Thymus (tissue), 11 donors: ENCODE results near the gene FPR3. TPM values are rescaled to one million over a fixed set of nuclear protein-coding genes. Genes with fewer than 3 reads are reported as not detected.
A peak's percentile ranks its signal among the peaks of the same experiment; 100 is the strongest.

Experiments
- DNase-seq, 9 donors: peaks; one replicate each; pipeline ENCODE4 v3.0.0-alpha.2; 2013; ENCODE audit warnings: low spot score in 9 of 9, low read depth in 6 of 9, missing footprints in 1 of 9
- H3K27ac ChIP-seq, 2 donors: one replicate each; pipeline ENCODE4 v1.5.1; 2013; ENCODE audit warnings: control low read depth in 1 of 2, low read depth in 1 of 2, low read length in 1 of 2, mild to moderate bottlenecking in 1 of 2, moderate library complexity in 1 of 2
- H3K27me3 ChIP-seq, 2 donors: one replicate each; pipeline ENCODE4 v1.5.1; 2013; ENCODE audit warnings: low read length in 1 of 2; ENCODE audit not compliant: control insufficient read depth in 2 of 2, insufficient read depth in 1 of 2
- H3K36me3 ChIP-seq, 2 donors: one replicate each; pipeline ENCODE4 v1.5.1; 2013; ENCODE audit warnings: low read length in 1 of 2, mild to moderate bottlenecking in 1 of 2, moderate library complexity in 1 of 2; ENCODE audit not compliant: control insufficient read depth in 2 of 2, insufficient read depth in 2 of 2
- H3K4me1 ChIP-seq, 2 donors: one replicate each; pipeline ENCODE4 v1.5.1; 2013; ENCODE audit warnings: low read length in 2 of 2; ENCODE audit not compliant: control insufficient read depth in 2 of 2, insufficient read depth in 2 of 2
- H3K4me3 ChIP-seq, 2 donors: one replicate each; pipeline ENCODE4 v1.5.1; 2013; ENCODE audit warnings: low read length in 2 of 2, control low read depth in 1 of 2, mild to moderate bottlenecking in 1 of 2
- H3K9me3 ChIP-seq, 2 donors: one replicate each; pipeline ENCODE4 v1.5.1; 2013; ENCODE audit warnings: low read length in 1 of 2, mild to moderate bottlenecking in 1 of 2; ENCODE audit not compliant: control insufficient read depth in 2 of 2, insufficient read depth in 1 of 2
- WGBS: extraction: QIAGEN DNeasy Blood & Tissue Kit; methylation state at CpG from one replicate; pipeline ENCODE4 v1.1.7; 2013; 5-methylcytosine and 5-hydroxymethylcytosine counted together
- polyA plus RNA-seq: library from polyadenylated mRNA; stranded (reverse); fragments of 200-250 nt; gene quantifications from one replicate; pipeline ENCODE4 v1.2.3, GENCODE V29; 2013
- total RNA-seq: library from RNA; stranded (reverse); fragments of 120-200 nt; gene quantifications from one replicate; pipeline ENCODE4 v1.2.4, GENCODE V29; 2013
- donor health status: healthy.

FPR3 gene
- total and polyA plus RNA-seq, 2 donors = 7.8 to 14.1 TPM

- H3K9me3 ChIP-seq = no peaks in the 10 kb centered on the region
- DNase-seq = no peak
- H3K4me3 ChIP-seq = no peak overlapping the region
- no peaks in the 10 kb centered on the region for H3K4me1 ChIP-seq
- no peaks in the 10 kb centered on the region for H3K27me3 ChIP-seq
- no peaks in the 10 kb centered on the region for H3K36me3 ChIP-seq
- no peak overlapping the region for H3K27ac ChIP-seq
- WGBS = 94% methylated on average over 6 of the region's 6 CpGs
Measured at GRCh38 chr19:51789061-51789795, 5.7 kb upstream of the FPR3 start.

GRCh38 chr19:51792932-51793331 is 2.0 kb upstream of the FPR3 start:
- DNase-seq = no peak
- H3K4me3 ChIP-seq = no peak overlapping the region
- no peaks in the 10 kb centered on the region for H3K27me3 ChIP-seq
- H3K4me1 ChIP-seq = no peaks in the 10 kb centered on the region
- H3K36me3 ChIP-seq = no peaks in the 10 kb centered on the region
- no peak overlapping the region for H3K27ac ChIP-seq
- WGBS = 80% methylated on average over 2 of the region's 2 CpGs
- no peaks in the 10 kb centered on the region for H3K9me3 ChIP-seq

- no peaks in the 10 kb centered on the region for H3K4me1 ChIP-seq
- 93% methylated on average over 2 of the region's 2 CpGs for WGBS
- H3K4me3 ChIP-seq = no peak overlapping the region
- H3K36me3 ChIP-seq = no peaks in the 10 kb centered on the region
- no peak for DNase-seq
- no peak overlapping the region for H3K27ac ChIP-seq
- H3K9me3 ChIP-seq = no peaks in the 10 kb centered on the region
- no peaks in the 10 kb centered on the region for H3K27me3 ChIP-seq
Measured at GRCh38 chr19:51793994-51794393, 963 bp upstream of the FPR3 start.

GRCh38 chr19:51796195-51796679 is 1.3 kb downstream of the FPR3 start:
- H3K4me1 ChIP-seq = no peaks in the 10 kb centered on the region
- peaks cover 0 to 10% of the 10 kb centered on the region in 2 donors for H3K9me3 ChIP-seq
- no peak for DNase-seq
- 83% methylated on average over 8 of the region's 8 CpGs for WGBS
- no peaks in the 10 kb centered on the region for H3K27me3 ChIP-seq
- no peak overlapping the region for H3K27ac ChIP-seq
- H3K36me3 ChIP-seq = no peaks in the 10 kb centered on the region
- no peak overlapping the region for H3K4me3 ChIP-seq

GRCh38 chr19:51797480-51797879 is 2.5 kb downstream of the FPR3 start:
- no peaks in the 10 kb centered on the region for H3K36me3 ChIP-seq
- peaks cover 0 to 10% of the 10 kb centered on the region in 2 donors for H3K9me3 ChIP-seq
- no peak overlapping the region for H3K27ac ChIP-seq
- H3K4me1 ChIP-seq = no peaks in the 10 kb centered on the region
- H3K4me3 ChIP-seq = no peak overlapping the region
- H3K27me3 ChIP-seq = no peaks in the 10 kb centered on the region
- 89% methylated on average over 5 of the region's 5 CpGs for WGBS
- no peak for DNase-seq

GRCh38 chr19:51798062-51798461 is 3.1 kb downstream of the FPR3 start:
- WGBS = 68% methylated on average over 3 of the region's 3 CpGs
- no peaks in the 10 kb centered on the region for H3K4me1 ChIP-seq

GRCh38 chr19:51799034-51799773 is 4.2 kb downstream of the FPR3 start:
- Histone ChIP-seq H3K27ac (peak overlapping the region in 1 of 2 donors; percentile 39), H3K27me3 (no peaks in the 10 kb centered on the region), H3K9me3 (peaks cover 0 to 10% of the 10 kb centered on the region in 2 donors), H3K4me3 (no peak overlapping the region), H3K4me1 (no peaks in the 10 kb centered on the region), H3K36me3 (no peaks in the 10 kb centered on the region)
- WGBS = 85% methylated on average over 20 of the region's 20 CpGs
- peak in 1 of 9 donors; percentile 10 for DNase-seq

More at GRCh38 chr19:51798062-51798461, 3.1 kb downstream of the FPR3 start:
- DNase-seq = no peak
- Histone ChIP-seq H3K9me3 (peaks cover 0 to 10% of the 10 kb centered on the region in 2 donors), H3K4me3 (no peak overlapping the region), H3K36me3 (no peaks in the 10 kb centered on the region), H3K27ac (no peak overlapping the region), H3K27me3 (no peaks in the 10 kb centered on the region)

GRCh38 chr19:51799774-51800472 is 5.0 kb downstream of the FPR3 start:
- peak overlapping the region in 1 of 2 donors; percentile 70 for H3K27ac ChIP-seq

More at GRCh38 chr19:51799774-51800472, 5.0 kb downstream of the FPR3 start:
- no peak for DNase-seq
- Histone ChIP-seq H3K9me3 (peaks cover 0 to 10% of the 10 kb centered on the region in 2 donors), H3K27me3 (no peaks in the 10 kb centered on the region), H3K4me3 (no peak overlapping the region), H3K4me1 (no peaks in the 10 kb centered on the region), H3K36me3 (no peaks in the 10 kb centered on the region)
- WGBS = 97% methylated on average over 13 of the region's 13 CpGs
